ENCODE data around the gene PPP1R2C.

Gene PPP1R2C

GRCh38 chrX:42739741-42740140 is 38.2 kb downstream of the PPP1R2C start:
- H3K9me3 ChIP-seq (ENCODE audit: insufficient read depth, low read depth, low read length) = no peaks in the 10 kb centered on the region
- no peaks in the 10 kb centered on the region for H3K79me2 ChIP-seq (ENCODE audit: insufficient read depth, low read length)
- no peaks in the 10 kb centered on the region for H3K9me2 ChIP-seq (replicated peaks; ENCODE audit: low read depth, low read length)
- H3K4me1 ChIP-seq (ENCODE audit: insufficient read depth, low read length, poor library complexity, severe bottlenecking) = peaks cover 7% of the 10 kb centered on the region
- no peak overlapping the region for H3K9ac ChIP-seq (ENCODE audit: low read depth, low read length, poor library complexity, severe bottlenecking)
- no peaks in the 10 kb centered on the region for H3F3A ChIP-seq (ENCODE audit: low read depth)
- TF ChIP-seq EZH2phosphoT487 (IDR thresholded peaks at IDR 0.05; ENCODE audit: borderline replicate concordance) = no peak
- TF ChIP-seq, protein P1, sequence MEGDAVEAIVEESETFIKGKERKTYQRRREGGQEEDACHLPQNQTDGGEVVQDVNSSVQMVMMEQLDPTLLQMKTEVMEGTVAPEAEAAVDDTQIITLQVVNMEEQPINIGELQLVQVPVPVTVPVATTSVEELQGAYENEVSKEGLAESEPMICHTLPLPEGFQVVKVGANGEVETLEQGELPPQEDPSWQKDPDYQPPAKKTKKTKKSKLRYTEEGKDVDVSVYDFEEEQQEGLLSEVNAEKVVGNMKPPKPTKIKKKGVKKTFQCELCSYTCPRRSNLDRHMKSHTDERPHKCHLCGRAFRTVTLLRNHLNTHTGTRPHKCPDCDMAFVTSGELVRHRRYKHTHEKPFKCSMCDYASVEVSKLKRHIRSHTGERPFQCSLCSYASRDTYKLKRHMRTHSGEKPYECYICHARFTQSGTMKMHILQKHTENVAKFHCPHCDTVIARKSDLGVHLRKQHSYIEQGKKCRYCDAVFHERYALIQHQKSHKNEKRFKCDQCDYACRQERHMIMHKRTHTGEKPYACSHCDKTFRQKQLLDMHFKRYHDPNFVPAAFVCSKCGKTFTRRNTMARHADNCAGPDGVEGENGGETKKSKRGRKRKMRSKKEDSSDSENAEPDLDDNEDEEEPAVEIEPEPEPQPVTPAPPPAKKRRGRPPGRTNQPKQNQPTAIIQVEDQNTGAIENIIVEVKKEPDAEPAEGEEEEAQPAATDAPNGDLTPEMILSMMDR (conservative IDR thresholded peaks at IDR 0.05; ENCODE audit: low read length) = no peak
- H3K27me3 ChIP-seq (ENCODE audit: insufficient read depth, low read length, poor library complexity, severe bottlenecking) = no peaks in the 10 kb centered on the region
- H3K4me2 ChIP-seq (ENCODE audit: low read depth, low read length, poor library complexity, severe bottlenecking) = no peak overlapping the region
- no peaks in the 10 kb centered on the region for H4K20me1 ChIP-seq (ENCODE audit: insufficient read depth, low read length, poor library complexity, severe bottlenecking)
- H2AFZ ChIP-seq (ENCODE audit: low read length) = peak overlapping the region; percentile 83
- no peak overlapping the region for H3K4me3 ChIP-seq (ENCODE audit: low read length, poor library complexity, severe bottlenecking)
- H3K36me3 ChIP-seq (ENCODE audit: insufficient read depth, low read length) = no peaks in the 10 kb centered on the region

DNA sequence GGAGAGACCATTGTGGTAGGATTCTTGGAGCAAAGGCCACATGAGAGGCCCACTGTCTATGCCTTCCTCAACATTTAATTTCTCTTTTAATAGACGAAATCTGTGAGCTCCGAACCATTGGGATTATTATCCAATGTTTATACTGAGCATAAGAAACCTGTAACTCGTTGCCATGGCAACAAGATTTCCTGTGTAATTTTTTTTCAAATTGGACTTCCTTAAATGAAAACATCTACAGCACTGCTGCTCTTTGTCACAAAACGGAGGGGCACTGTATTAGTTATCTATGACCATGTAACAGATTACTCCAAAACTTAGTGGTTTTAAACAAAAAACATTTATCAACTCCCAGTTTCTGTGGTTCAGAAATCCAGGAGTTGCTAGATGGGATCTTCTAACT is 38.7 kb downstream of the PPP1R2C start:
- no peak overlapping the region for H3K4me2 ChIP-seq (ENCODE audit: low read depth, low read length, poor library complexity, severe bottlenecking)
- H2AFZ ChIP-seq (ENCODE audit: low read length) = peak overlapping the region; percentile 83
- H3K9me2 ChIP-seq (replicated peaks; ENCODE audit: low read depth, low read length) = no peaks in the 10 kb centered on the region
- H3K4me3 ChIP-seq (ENCODE audit: low read length, poor library complexity, severe bottlenecking) = no peak overlapping the region
- peaks cover 7% of the 10 kb centered on the region for H3K4me1 ChIP-seq (ENCODE audit: insufficient read depth, low read length, poor library complexity, severe bottlenecking)
- H3K9me3 ChIP-seq (ENCODE audit: insufficient read depth, low read depth, low read length) = no peaks in the 10 kb centered on the region
- no peak overlapping the region for H3K9ac ChIP-seq (ENCODE audit: low read depth, low read length, poor library complexity, severe bottlenecking)
- H3F3A ChIP-seq (ENCODE audit: low read depth) = no peaks in the 10 kb centered on the region
- no peak for TF ChIP-seq EZH2phosphoT487 (IDR thresholded peaks at IDR 0.05; ENCODE audit: borderline replicate concordance)
- TF ChIP-seq, protein P1 (conservative IDR thresholded peaks at IDR 0.05; ENCODE audit: low read length) = no peak
- H3K27me3 ChIP-seq (ENCODE audit: insufficient read depth, low read length, poor library complexity, severe bottlenecking) = no peaks in the 10 kb centered on the region
- H4K20me1 ChIP-seq (ENCODE audit: insufficient read depth, low read length, poor library complexity, severe bottlenecking) = no peaks in the 10 kb centered on the region
- no peaks in the 10 kb centered on the region for H3K36me3 ChIP-seq (ENCODE audit: insufficient read depth, low read length)
- no peaks in the 10 kb centered on the region for H3K79me2 ChIP-seq (ENCODE audit: insufficient read depth, low read length)

DNA sequence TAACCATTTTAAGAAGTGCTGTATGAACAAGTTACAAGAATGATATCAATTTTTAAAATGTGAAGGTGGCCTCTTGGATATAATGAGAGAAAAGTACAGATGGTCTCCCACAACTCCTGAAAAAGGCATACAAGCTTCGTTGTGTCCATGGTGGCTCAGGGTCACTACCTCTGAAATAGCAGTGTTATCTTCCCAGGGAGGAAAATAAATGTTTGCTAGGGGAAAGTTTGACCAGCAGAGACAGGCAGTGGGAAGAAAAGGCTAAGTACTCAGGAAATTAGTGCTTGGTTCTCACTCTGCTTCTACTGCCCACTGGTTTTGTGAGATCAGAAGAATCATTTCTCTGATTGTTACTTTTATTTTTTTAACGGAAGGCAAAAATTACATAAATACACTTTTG is 39.4 kb downstream of the PPP1R2C start:
- Histone ChIP-seq H3K9ac (ENCODE audit: low read depth, low read length, poor library complexity, severe bottlenecking) (no peak overlapping the region), H2AFZ (ENCODE audit: low read length) (no peak overlapping the region), H3K36me3 (ENCODE audit: insufficient read depth, low read length) (no peaks in the 10 kb centered on the region), H3K9me3 (ENCODE audit: insufficient read depth, low read depth, low read length) (no peaks in the 10 kb centered on the region), H3K4me2 (ENCODE audit: low read depth, low read length, poor library complexity, severe bottlenecking) (no peak overlapping the region), H3F3A (ENCODE audit: low read depth) (no peaks in the 10 kb centered on the region), H3K79me2 (ENCODE audit: insufficient read depth, low read length) (no peaks in the 10 kb centered on the region), H3K27me3 (ENCODE audit: insufficient read depth, low read length, poor library complexity, severe bottlenecking) (no peaks in the 10 kb centered on the region), H3K9me2 (replicated peaks; ENCODE audit: low read depth, low read length) (no peaks in the 10 kb centered on the region), H4K20me1 (ENCODE audit: insufficient read depth, low read length, poor library complexity, severe bottlenecking) (no peaks in the 10 kb centered on the region), H3K4me1 (ENCODE audit: insufficient read depth, low read length, poor library complexity, severe bottlenecking) (peaks cover 7% of the 10 kb centered on the region), H3K4me3 (ENCODE audit: low read length, poor library complexity, severe bottlenecking) (no peak overlapping the region)
- TF ChIP-seq, protein P1 (conservative IDR thresholded peaks at IDR 0.05; ENCODE audit: low read length) = no peak
- no peak for TF ChIP-seq EZH2phosphoT487 (IDR thresholded peaks at IDR 0.05; ENCODE audit: borderline replicate concordance)
